HG03175 (cell line): Measurements from ENCODE around the gene PAFAH2.
"Not testable (repeated sequence)": the region's sequence is repeated elsewhere in the genome, so short reads cannot be mapped to it uniquely, and the experiment has no call there.

Source experiments
- ATAC-seq: cut with Tn5 transposase; IDR thresholded peaks from one replicate; pipeline ENCODE4 v1.9.1; 2021; ENCODE audit warnings: mild to moderate bottlenecking, moderate library complexity; ENCODE audit not compliant: unreplicated experiment

The PAFAH2 gene

DNA sequence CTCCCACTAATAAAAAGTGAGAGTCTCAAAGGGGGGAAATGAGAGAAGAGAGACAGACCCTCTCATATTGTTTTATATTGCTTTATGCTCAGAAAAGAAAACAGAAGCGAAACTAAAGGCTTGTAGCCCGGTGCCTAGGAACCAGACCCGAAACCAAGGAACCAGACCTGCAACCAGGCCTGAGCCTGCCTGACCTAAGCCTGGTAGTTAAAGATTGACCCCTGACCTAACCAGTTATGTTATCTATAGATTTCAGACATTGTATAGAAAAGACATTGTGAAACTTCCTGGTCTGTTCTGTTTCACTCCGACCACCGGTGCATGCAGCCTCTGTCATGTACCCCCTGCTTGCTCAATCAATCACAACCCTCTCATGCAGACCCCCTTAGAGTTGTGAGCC, 54.4 kb downstream of the PAFAH2 start:
- not testable (repeated sequence) for ATAC-seq

DNA sequence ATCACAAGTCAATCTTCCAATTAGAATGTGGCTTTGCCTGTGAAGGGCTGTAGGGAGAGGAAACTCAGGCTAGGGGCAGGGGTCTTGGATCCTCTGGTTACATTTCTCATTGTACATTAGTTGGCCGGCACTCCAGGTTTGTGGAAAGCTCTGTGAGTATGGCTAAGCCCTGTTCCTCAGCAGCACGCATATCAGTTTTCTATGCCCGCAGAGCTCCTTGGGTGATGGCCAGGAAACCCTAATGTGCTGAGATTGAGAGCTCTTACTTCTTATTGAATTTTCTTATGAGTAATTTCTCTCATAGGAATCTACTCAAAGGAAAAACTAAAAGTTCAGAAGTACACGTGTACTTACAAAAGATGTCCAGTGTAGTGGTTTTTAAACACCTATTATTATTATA, 60.9 kb downstream of the PAFAH2 start:
- ATAC-seq = no peak

DNA sequence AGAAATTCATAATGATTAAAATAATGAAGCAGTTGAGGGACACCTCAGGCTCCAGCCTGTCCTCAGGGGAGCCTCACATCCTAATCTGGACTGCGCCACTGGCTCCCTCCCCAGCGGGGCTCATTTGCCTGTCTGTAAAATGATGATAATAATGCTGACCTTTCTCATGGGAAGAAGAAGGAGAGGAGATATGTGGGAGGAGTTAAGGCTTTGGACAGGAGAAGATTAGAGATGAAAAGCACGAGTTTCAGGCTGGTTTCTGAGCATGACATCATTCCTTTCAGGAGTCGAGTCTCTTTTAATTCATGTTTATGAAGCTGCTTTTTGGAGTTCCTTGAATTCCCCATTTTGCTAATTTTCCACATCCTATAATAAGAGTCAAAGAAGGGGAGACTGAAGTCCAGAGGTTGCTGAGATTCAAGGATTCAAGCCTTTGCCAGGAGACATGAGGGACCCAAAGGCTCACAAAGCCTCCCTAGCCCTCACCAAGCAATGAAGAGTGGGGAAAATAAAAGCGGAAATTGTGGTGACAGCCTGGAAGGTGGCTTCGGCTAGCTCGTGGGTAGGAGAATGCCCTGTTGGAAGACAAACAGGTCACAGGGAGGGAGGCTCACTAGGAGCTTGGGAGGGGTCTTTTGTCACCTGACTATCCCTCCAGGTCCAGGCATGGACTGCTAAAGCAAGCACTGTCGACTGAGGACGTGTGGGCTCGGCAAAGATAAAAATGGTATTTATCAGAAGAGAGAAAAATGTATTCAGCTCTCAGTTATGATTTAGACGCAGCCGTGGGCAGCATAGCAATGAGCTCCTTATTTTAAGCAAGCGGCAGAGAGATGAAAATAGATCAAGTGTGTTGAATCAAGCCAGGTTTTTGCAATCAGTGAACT, 64.1 kb downstream of the PAFAH2 start:
- ATAC-seq = no peak

GRCh38 chr1:25932811-25933400, 65.0 kb downstream of the PAFAH2 start:
- ATAC-seq = not testable (repeated sequence)

DNA sequence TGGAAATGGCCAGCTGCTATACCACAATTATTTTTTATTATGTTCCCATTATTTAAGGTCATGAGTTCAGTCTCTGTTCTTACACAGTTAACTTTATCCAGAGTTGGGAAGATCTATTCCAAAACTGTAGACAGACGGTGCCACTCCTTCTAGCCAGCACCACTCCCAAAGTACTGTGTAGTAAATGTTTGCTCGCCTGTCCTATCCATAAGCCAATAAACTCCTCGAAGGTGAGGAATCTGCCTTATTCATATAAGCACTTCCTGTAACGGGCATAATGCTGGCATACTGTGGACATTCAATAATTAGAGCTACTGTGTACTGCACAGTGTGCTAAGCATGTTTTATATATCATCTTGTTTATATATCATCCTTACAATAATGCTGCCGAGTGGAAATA, 65.5 kb downstream of the PAFAH2 start:
- ATAC-seq = no peak

GRCh38 chr1:25929016-25929415, 68.8 kb downstream of the PAFAH2 start:
- ATAC-seq = no peak

DNA sequence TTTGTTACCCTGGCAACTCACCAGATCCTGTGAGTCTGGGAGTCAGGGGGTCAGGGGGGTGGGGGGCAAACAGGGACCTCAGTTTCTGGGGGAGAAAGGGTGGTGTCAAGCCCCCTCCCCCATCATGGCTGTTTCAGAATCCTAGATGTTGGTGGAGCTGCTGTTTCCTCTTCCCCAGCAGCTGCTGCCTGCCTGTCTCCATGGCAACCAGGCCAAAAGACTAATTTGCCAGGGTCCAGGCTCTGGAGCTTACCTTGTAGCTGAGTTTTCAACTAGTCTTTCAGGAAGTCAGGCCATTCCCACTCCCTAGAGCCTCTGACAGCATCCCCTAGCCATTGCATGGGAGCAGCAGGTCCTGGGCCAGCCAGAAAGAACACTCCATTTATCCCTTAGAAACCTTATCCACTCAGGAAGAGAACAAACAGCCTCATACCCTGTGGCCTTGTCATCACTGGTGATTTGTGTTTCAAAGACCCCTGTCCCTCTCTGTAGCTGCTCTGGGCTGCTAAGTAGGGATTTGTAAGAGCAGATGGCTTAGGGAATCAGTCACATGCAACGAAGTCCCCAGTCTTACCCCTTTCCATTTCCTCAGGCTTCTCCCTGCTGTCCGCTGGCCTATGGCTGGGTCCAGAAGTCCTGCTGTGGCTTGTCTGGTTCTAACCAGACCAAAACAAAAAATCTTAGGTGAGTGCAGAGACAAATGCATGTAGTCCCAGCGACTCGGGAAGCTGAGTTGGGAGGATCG, 70.2 kb downstream of the PAFAH2 start:
- ATAC-seq = no peak

- ATAC-seq = no peak
Observed at GRCh38 chr1:25926731-25927496, 70.9 kb downstream of the PAFAH2 start.

DNA sequence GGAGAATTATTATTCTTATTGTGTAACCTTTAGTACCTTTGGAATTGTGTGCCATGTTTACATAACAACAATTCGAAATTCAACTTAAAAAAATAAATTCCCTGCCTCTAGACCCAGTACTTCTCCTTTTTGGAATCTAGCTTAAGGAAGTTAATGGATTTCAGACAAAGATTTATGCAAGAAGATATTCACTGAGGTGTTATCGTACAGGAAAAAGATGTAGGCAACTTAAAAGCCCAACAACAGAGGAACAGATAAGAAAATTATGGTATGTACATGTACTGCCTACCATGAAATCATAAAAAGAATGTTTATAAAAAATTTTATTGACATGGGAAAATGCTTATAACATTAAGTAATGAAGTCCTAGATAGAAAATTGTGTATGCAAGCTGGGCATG, 73.4 kb downstream of the PAFAH2 start:
- ATAC-seq = no peak

DNA sequence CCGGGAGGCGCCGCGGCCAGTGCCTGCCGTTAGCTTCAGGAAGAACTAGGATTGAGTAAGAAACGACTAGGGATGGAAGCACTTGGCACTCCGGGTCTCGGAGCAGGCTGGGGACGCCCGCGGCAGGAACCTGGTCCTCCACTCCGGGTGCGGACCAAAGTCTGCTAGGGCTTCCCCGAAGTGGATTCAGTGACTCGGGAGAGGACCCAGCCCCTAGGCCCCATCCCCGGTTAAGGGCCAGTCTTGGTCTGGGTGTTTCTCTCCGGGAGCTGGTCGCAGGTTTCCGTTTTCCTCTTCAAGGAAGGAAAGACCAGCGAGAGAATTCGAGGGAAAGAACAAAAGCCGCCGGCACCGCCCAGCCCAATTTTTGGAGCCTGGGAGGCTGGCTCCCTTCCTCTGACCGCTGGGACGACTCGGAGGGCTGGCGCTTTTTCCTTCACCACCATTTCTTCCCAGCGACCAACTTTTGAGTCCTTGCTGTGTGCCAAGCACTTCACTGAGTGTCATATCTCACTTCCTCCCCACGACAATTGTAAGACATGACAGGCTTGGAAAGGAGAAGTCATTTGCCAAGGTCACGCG, 74.8 kb downstream of the PAFAH2 start:
- no peak for ATAC-seq

- ATAC-seq = no peak
Observed at GRCh38 chr1:25922056-25922970, 75.5 kb downstream of the PAFAH2 start.

DNA sequence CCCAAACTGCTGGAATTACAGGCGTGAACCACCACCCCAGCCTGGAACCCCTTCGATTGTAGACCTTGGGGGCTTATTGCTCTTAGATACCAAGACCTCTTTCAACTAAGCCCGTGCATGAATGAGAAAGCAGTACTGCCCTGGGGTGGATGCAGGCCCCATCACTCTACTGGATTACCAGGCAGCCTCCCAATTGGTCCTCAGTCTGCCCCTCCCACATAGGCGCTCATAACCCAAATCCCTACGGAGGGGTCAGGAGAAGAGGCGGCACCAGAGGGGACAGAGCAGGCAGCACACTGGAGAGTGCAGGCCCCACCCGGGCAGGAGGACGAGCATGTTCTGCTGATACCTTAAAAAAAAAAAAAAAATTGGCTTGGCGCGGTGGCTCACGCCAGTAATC, 79.2 kb downstream of the PAFAH2 start:
- no peak for ATAC-seq

DNA sequence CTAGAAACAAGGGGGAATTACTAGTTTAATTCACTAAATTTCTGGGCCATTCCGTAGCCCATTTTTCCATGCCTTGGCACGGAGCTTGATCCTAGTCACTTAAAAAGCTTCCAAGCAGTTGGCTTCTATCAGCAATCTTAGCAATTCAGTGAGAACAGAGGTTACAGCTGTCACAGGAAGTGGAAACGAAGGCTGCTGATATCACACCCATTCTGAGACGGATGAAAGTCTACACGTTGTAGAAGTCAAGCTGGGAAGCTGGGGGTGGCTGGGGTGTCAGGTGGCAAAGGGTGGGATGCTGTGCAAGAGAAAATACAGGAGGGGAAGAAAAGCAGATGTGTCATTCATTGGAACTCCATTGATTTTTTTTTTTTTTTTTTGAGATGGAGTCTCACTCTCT, 79.9 kb downstream of the PAFAH2 start:
- ATAC-seq = no peak

DNA sequence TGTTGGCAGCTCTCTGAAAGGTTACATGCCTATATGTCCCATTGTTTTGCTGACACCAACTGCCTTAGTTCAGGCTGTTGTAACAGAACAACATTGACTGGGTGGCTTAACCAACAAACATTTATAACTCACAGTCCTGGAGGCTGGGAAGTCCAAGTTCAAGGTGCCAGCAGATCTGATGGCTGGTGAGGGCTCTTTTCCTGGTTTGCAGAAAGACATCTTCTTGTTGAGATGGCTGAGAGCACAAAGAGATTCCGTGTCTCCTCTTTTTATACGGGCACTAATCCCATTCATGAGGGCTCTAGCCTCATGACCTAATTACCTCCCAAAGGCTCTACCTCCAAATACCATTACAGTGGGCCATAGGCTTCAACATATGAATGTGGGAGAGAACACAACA, 81.4 kb downstream of the PAFAH2 start:
- no peak for ATAC-seq

- ATAC-seq = no peak
Observed at GRCh38 chr1:25914074-25914995, 83.5 kb downstream of the PAFAH2 start.

- ATAC-seq = no peak
Observed at GRCh38 chr1:25913206-25913605, 84.7 kb downstream of the PAFAH2 start.

GRCh38 chr1:25912076-25912831, 85.6 kb downstream of the PAFAH2 start:
- ATAC-seq = no peak

DNA sequence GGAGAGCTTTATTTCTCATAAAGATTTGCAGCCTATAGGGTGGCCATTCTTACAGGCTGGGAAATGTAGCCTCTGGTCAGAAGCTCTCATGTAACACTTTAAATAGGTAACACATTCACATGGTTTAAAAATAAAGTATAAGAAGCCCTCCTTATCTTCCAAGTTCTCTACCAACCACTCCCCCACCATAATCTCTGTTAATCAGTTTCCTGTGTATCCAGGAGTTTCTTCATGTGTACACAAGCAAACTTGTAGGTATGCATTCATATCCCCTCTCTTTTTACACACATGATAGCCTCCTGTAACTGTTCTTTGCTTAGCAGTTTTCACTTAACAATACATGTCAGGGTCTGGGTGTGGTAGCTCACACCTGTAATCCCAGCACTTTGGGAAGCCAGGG, 86.7 kb downstream of the PAFAH2 start:
- ATAC-seq = no peak
